ENCODE measurements around the gene CAMK1D.

The CAMK1D gene

GRCh38 chr10:12873172-12873571, 523.8 kb downstream of the CAMK1D start:
- DNase-seq = no peak

- DNase-seq = no peak
Observed at GRCh38 chr10:12874501-12874900, 525.2 kb downstream of the CAMK1D start.

- no peak for DNase-seq
Observed at GRCh38 chr10:12875100-12875499, 525.8 kb downstream of the CAMK1D start.

GRCh38 chr10:12876266-12876665, 526.9 kb downstream of the CAMK1D start:
- DNase-seq = no peak

GRCh38 chr10:12877150-12877549, 527.8 kb downstream of the CAMK1D start:
- DNase-seq = no peak

GRCh38 chr10:12880423-12880822, 531.1 kb downstream of the CAMK1D start:
- no peak for DNase-seq

- no peak for DNase-seq
Observed at GRCh38 chr10:12884851-12885250, 535.5 kb downstream of the CAMK1D start.
